ENCODE results near the gene HEXB. TPM values are rescaled to one million over a fixed set of nuclear protein-coding genes. Genes with fewer than 3 reads are reported as not detected.

HEXB gene
- total and polyA plus RNA-seq, 2 of the 8 experiments (the other 6 are each of a cell fraction or from before 2014, with no cell fraction given) = 39.7 to 69.2 TPM

DNA sequence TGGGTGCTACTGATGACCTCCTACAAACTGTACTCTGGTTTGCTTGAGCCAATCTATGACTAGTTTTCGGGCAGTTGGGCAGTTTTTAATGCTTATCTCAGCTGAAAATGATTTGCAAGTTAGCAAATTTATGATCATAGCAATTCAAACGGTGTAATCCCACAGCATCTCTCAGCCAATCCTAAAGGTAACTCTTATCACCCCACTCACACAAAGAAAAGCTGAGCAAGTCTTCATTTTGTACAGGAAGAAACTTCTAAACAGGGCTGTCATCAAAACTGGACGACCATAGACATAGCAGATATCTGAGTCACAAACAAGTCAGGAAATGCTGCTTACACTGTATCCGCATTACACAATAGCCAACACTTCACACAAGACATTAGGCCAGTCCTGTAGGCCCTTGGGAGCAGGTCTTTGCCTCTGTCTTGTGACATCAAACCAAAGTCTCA, 41.9 kb upstream of the HEXB start (continued):
- no peak for TF ChIP-seq SP1 (IDR thresholded peaks at IDR 0.05; ENCODE audit: low read depth, low read length)
